CD4-positive, alpha-beta T cell treated with Interleukin-6 at 100 ng/mL for 8 hours (primary cell): ENCODE results near the gene USP15.
"Not testable (repeated sequence)": the region's sequence is repeated elsewhere in the genome, so short reads cannot be mapped to it uniquely, and the experiment has no call there.

ENCODE experiments used
- DNase-seq: peaks from one replicate; pipeline ENCODE4 v3.0.0-alpha.2; 2020; ENCODE audit warnings: mixed read lengths, low spot score

USP15 gene

DNA sequence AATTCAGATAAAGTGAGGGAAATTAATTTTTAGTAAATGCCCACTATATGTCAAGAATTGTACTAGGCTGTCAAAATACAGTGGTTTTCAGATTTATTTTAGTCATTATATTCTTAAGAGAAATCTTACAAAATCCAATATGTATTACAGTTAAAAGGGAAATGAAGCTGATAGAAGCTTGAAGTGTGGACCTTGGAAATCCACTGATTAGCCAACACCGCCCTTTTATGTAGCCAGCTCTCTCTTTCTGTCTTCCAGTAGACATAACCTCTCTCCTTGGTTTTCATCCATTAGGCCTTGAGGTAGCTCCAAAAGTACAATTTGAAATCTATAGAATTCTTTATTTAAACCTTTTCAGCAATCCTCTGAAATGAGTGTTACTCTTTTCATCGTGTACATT is 63.2 kb downstream of the USP15 start:
- DNase-seq: no peak

GRCh38 chr12:62328296-62328921 is 68.2 kb downstream of the USP15 start:
- no peak for DNase-seq

GRCh38 chr12:62331306-62331705 is 71.1 kb downstream of the USP15 start:
- no peak for DNase-seq

DNA sequence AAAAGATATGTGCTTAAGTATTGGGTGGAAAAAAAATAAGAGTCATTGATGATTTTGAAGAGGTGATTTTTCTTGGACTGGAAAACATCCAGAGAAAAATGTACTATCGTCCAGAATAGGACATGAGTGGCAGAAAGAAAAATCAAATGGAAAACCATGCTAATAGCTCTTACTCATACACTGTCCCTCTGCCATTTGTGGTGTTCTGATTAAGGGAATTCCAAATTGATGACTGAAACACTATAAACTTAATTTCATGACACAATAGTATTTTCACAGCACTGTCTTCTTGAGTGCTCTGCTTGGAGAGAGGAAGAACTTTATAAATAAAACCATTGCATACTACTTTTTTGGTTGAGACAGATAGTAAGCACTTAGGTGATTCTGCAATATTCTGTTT is 72.4 kb downstream of the USP15 start:
- DNase-seq: no peak

GRCh38 chr12:62335057-62335456 is 74.9 kb downstream of the USP15 start:
- no peak for DNase-seq

DNA sequence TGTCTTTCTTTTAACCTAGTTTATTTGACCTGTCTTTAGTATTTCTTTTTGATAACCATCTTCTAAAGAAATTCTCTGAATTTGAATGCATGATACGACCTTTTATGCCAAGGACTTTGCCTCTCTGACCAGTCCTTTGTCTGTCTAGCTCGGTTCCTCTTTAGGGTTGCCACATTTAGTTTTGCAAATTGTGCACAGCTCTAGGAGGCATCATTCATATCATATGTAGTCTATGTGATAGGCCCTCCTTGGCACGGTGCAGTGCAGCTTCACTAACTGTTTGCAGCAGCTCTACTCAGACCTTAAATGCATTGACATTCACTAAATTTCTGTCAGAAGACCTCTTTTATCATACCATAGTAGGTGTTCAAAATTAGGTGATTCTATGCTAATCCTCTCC is 75.6 kb downstream of the USP15 start:
- no peak for DNase-seq

DNA sequence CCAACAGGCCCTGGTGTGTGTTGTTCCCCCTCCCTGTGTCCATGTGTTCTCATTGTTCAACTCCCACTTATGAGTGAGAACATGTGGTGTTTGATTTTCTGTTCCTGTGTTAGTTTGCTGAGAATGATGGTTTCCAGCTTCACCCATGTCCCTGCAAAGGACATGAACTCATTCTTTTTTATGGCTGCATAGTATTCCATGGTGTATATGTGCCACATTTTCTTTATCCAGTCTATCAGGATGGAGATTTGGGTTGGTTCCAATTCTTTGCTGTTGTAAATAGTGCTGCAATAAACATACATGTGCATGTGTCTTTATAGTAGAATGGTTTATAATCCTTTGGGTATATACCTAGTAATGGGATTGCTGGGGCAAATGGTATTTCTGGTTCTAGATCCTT is 77.4 kb downstream of the USP15 start:
- not testable (repeated sequence) for DNase-seq

- DNase-seq: not testable (repeated sequence)
Measured at GRCh38 chr12:62342614-62343303, 82.6 kb downstream of the USP15 start.

- not testable (repeated sequence) for DNase-seq
Measured at GRCh38 chr12:62343304-62344120, 83.3 kb downstream of the USP15 start.

- DNase-seq: not testable (repeated sequence)
Measured at GRCh38 chr12:62344731-62345556, 84.7 kb downstream of the USP15 start.

DNA sequence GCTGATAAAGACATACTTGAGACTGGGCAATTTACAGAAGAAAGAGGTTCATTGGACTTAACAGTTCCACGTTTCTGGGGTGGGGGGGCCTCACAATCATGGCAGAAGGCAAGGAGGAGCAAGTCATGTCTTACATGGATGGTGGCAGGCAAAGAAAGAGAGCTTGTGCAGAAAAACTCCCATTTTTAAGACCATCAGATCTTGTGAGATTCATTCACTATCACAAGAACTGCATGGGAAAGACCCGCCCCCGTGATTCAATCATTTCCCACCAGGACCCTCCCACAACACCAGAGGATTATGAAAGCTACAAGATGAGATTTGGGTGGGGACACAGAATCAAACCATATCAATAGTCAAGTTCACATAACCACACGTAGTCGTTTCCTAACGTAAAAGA is 85.5 kb downstream of the USP15 start:
- DNase-seq: no peak

GRCh38 chr12:62346817-62347216 is 86.6 kb downstream of the USP15 start:
- no peak for DNase-seq

DNA sequence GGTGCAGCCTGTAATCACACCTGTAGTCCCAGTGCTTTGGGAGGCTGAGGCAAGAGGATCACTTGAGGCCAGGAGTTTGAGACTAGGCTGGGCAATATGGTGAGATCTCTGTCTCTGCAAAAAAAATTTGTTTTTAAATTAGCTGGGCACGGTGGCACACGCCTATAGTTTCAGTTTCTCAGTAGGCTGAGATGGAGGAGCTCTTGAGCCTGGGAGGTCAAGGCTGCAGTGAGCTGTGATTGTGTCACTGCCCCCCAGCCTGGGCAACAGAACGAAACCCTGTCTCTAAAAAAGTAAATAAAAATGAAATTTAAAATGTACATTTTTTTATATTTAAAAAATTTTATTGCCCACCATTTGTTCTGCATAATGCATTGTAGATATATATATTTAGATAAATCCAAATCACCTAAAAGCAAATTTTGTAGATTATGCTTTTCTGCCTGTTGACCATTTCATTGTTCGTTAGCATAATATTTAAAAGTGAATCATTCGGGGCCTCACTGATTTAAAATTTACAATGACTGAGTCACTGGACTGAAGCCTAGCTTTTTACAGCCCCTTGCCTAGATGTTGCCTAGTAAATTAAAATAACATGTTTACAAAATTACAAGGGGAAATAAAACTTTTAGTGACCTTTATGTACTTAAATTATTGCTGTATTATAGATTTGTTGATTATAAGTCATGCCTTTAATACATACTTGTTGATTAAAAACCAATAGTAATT is 87.9 kb downstream of the USP15 start:
- no peak for DNase-seq

- no peak for DNase-seq
Measured at GRCh38 chr12:62350554-62350953, 90.3 kb downstream of the USP15 start.

- no peak for DNase-seq
Measured at GRCh38 chr12:62351326-62351725, 91.1 kb downstream of the USP15 start.

- DNase-seq: no peak
Measured at GRCh38 chr12:62361048-62361447, 100.8 kb downstream of the USP15 start.

- no peak for DNase-seq
Measured at GRCh38 chr12:62363506-62363905, 103.3 kb downstream of the USP15 start.

DNA sequence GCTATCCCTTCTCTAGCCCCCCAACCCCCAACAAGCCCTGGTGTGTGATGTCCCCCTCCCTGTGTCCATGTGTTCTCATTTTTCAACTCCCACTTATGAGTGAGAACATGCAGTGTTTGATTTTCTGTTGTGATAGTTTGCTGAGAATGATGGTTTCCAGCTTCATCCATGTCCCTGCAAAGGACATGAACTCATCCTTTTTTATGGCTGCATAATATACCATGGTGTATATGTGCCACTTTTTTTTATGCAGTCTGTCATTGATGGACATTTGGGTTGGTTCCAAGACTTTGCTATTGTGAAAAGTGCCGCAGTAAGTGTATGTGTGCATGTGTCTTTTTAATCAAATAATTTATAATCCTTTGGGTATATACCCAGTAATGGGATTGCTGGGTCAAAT is 104.5 kb downstream of the USP15 start:
- not testable (repeated sequence) for DNase-seq

DNA sequence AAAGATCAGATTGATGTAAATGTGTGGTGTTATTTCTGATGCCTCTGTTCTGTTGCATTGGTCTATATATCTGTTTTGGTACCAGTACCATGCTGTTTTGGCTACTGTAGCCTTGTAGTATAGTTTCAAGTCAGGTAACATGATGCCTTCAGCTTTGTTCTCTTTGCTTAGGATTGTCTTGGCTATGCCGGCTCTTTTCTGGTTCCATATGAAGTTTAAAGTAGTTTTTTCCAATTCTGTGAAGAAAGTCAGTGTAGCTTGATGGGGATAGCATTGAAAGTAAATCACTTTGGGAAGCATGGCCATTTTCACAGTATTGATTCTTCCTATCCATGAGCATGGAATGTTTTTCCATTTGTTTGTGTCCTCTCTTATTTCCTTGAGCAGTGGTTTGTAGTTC is 105.6 kb downstream of the USP15 start:
- not testable (repeated sequence) for DNase-seq

GRCh38 chr12:62368430-62369223 is 108.4 kb downstream of the USP15 start:
- DNase-seq: not testable (repeated sequence)

DNA sequence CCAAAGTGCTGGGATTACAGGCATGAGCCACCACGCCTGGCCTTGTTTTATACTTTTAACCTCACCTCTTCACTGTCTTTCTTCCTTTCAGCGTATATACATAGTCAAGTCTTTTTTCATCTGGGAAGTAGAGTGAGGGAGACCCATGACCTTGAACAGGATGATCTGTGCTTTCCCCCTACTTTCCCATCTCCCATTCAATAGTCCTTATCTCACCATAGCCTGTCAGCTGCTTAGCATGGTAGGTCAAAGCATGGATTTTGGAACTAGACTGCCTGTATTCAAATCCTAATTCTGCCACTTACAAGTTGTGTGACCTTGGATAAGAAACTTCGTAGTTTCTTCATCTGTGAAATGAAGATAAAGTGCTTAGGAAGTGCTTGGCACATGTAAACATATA is 110.0 kb downstream of the USP15 start:
- DNase-seq: no peak
